HepG2 (cell line): ENCODE data around the gene CPNE2. TPM values are rescaled to one million over a fixed set of nuclear protein-coding genes. Genes with fewer than 3 reads are reported as not detected.

Source experiments
- ARID5B ChIP-seq: IDR thresholded peaks from 2 replicates; pipeline ENCODE4 v1.4.0; 2020; ENCODE audit warnings: mild to moderate bottlenecking, missing genetic modification reagents
- ATF1 ChIP-seq: IDR thresholded peaks from 2 replicates; pipeline ENCODE4 v1.6.1; 2016; ENCODE audit warnings: mild to moderate bottlenecking, control low read depth
- BATF2 ChIP-seq: sonication (generic); formaldehyde crosslinking; IDR thresholded peaks from 2 replicates; pipeline ENCODE4 v1.8.0; 2022; ENCODE audit warnings: mild to moderate bottlenecking, missing genetic modification reagents, moderate library complexity
- FOXA3 ChIP-seq: IDR thresholded peaks from 2 replicates; pipeline ENCODE4 v1.6.1; 2016; ENCODE audit warnings: missing genetic modification reagents, missing compliant biosample characterization
- HMG20A ChIP-seq: IDR thresholded peaks from 2 replicates; pipeline ENCODE4 v1.6.1; 2016; ENCODE audit warnings: borderline replicate concordance
- NFATC3 ChIP-seq: sonication (generic); formaldehyde crosslinking; IDR thresholded peaks from 2 replicates; pipeline ENCODE4 v1.5.1; 2020; ENCODE audit warnings: mild to moderate bottlenecking, missing genetic modification reagents
- PHF5A ChIP-seq: IDR thresholded peaks from one replicate; pipeline ENCODE4 v1.6.1; 2018; ENCODE audit warnings: low read depth, missing genetic modification reagents; ENCODE audit not compliant: unreplicated experiment
- PLRG1 ChIP-seq: fragments of 450-650 bp; conservative IDR thresholded peaks from 2 replicates; pipeline ENCODE4 v1.6.1; 2016
- RAD51 ChIP-seq: fragments of 450-650 bp; IDR thresholded peaks from 2 replicates; pipeline ENCODE4 v1.6.1; 2016; ENCODE audit warnings: borderline replicate concordance
- RBAK ChIP-seq: sonication (generic); formaldehyde crosslinking; IDR thresholded peaks from 2 replicates; pipeline ENCODE4 v1.5.1; 2020; ENCODE audit warnings: mild to moderate bottlenecking, missing genetic modification reagents
- SMAD1 ChIP-seq: sonication (generic); formaldehyde crosslinking; IDR thresholded peaks from 2 replicates; pipeline ENCODE4 v1.4.0; 2020; ENCODE audit warnings: missing genetic modification reagents, low read depth, mild to moderate bottlenecking, borderline replicate concordance
- SRSF9 ChIP-seq: fragments of 200-400 bp; formaldehyde crosslinking; IDR thresholded peaks from 2 replicates; pipeline ENCODE4 v1.6.1; 2018; ENCODE audit warnings: borderline replicate concordance, mild to moderate bottlenecking, low read depth, low read length; ENCODE audit not compliant: insufficient read depth, poor library complexity, severe bottlenecking
- TFAP4 ChIP-seq: sonication (generic); IDR thresholded peaks from 2 replicates; pipeline ENCODE4 v1.6.1; 2016; ENCODE audit warnings: low read depth, borderline replicate concordance
- YY1 ChIP-seq: IDR thresholded peaks from 2 replicates; pipeline ENCODE4 v1.6.1; 2011; ENCODE audit warnings: low read length, low read depth, moderate library complexity, mild to moderate bottlenecking; ENCODE audit not compliant: insufficient read depth, insufficient replicate concordance
- ZBTB25 ChIP-seq: IDR thresholded peaks from 2 replicates; pipeline ENCODE4 v1.6.1; 2018; ENCODE audit warnings: missing genetic modification reagents
- ZBTB38 ChIP-seq: sonication (generic); formaldehyde crosslinking; IDR thresholded peaks from 2 replicates; pipeline ENCODE4 v1.5.1; 2020; ENCODE audit warnings: mild to moderate bottlenecking, missing genetic modification reagents
- ZNF570 ChIP-seq: sonication (generic); formaldehyde crosslinking; IDR thresholded peaks from 2 replicates; pipeline ENCODE4 v1.4.0; 2020; ENCODE audit warnings: mild to moderate bottlenecking, missing genetic modification reagents, borderline replicate concordance
- polyA plus RNA-seq, 8 experiments: library from polyadenylated mRNA; depleted of rRNA in 3 of 8; stranded (reverse) in 7 of 8; unstranded in 1 of 8; fragments of >200 nt; fragmentation: Illumina TruSeq in 4 of 8; extraction: Trizol in 4 of 8; gene quantifications; 2 replicates each; pipeline versions ENCODE4 v1.2.1 to v1.2.3, GENCODE V29; 2011 to 2016; ENCODE audit warnings: low read depth in 4 of 8, missing spikeins in 1 of 8, mixed read lengths in 1 of 8; ENCODE audit not compliant: insufficient read depth in 1 of 8
- total RNA-seq, 5 experiments: library from RNA; depleted of rRNA; stranded (reverse); fragments of >200 nt; fragmentation: Illumina TruSeq; extraction: Trizol; gene quantifications; 2 replicates each; pipeline ENCODE4 v1.2.3, GENCODE V29; 2016; ENCODE audit warnings: low read depth in 1 of 5
- TF ChIP-seq, protein P1 (sequence below): sonication (generic); formaldehyde crosslinking; IDR thresholded peaks from 2 replicates; pipeline ENCODE4 v1.8.0; 2022; ENCODE audit warnings: missing genetic modification reagents, mild to moderate bottlenecking, inconsistent platforms, borderline replicate concordance
- TF ChIP-seq, protein P2 (sequence below): sonication (generic); formaldehyde crosslinking; IDR thresholded peaks from 2 replicates; pipeline ENCODE4 v1.4.0; 2020; ENCODE audit warnings: missing genetic modification reagents

CPNE2 gene
- total and polyA plus RNA-seq, 2 of the 13 experiments (the other 11 are each of a cell fraction or from before 2014, with no cell fraction given) = 10.6 to 23.3 TPM

GRCh38 chr16:57091200-57091974 is 996 bp upstream of the CPNE2 start (continued):
- TF ChIP-seq ARID5B (peak; percentile 69), ZBTB38 (CRISPR knock-in tag) (no peak), FOXA3 (no peak), RAD51 (no peak), NFATC3 (CRISPR knock-in tag) (no peak), RBAK (CRISPR knock-in tag) (no peak), YY1 (no peak), ZNF570 (CRISPR knock-in tag) (no peak), ZBTB25 (CRISPR knock-in tag) (no peak), SMAD1 (CRISPR knock-in tag) (no peak), ATF1 (CRISPR knock-in tag) (peak; percentile 39; the same call in 1 of the 2 replicates), BATF2 (CRISPR knock-in tag) (no peak), PHF5A (CRISPR knock-in tag) (no peak), SRSF9 (no peak), PLRG1 (no peak), TFAP4 (no peak), HMG20A (no peak)
- TF ChIP-seq, protein P1, sequence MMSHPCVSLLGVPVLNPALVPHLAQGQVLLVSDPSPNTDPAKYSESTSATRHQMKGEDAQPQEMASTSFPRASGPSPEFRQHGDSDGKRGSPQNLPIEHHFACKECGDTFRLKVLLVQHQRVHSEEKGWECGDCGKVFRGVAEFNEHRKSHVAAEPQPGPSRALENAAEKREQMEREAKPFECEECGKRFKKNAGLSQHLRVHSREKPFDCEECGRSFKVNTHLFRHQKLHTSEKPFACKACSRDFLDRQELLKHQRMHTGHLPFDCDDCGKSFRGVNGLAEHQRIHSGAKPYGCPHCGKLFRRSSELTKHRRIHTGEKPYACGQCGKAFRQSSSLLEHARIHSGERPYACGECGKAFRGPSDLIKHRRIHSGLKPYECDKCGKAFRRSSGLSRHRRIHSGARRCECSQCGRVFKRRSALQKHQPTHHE (CRISPR knock-in tag) = no peak
- TF ChIP-seq, protein P2, sequence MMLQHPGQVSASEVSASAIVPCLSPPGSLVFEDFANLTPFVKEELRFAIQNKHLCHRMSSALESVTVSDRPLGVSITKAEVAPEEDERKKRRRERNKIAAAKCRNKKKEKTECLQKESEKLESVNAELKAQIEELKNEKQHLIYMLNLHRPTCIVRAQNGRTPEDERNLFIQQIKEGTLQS (CRISPR knock-in tag) = no peak
